CD4-positive, alpha-beta T cell (primary cell): Measurements from ENCODE around the gene SLC26A9. TPM values are rescaled to one million over a fixed set of nuclear protein-coding genes. Genes with fewer than 3 reads are reported as not detected.

Experiments
- ATAC-seq: fragments of 200-7000 bp; cut with Tn5 transposase; one replicate; pipeline ENCODE4 v1.10.0; 2022; ENCODE audit warnings: mild to moderate bottlenecking; ENCODE audit not compliant: poor library complexity
- CTCF ChIA-PET: fragments of 350-600 bp; sonication (Branson Sonifier 250); formaldehyde crosslinking; loops from one replicate; lab custom pipeline; 2021; ENCODE audit warnings: antibody characterized with exemption, inconsistent platforms; lab: Charles Lee
- POLR2A ChIA-PET: fragments of 350-600 bp; sonication (Branson Sonifier 250); formaldehyde crosslinking; loops from one replicate; lab custom pipeline; 2021; ENCODE audit warnings: antibody characterized with exemption, inconsistent platforms; lab: Charles Lee
- DNase-seq, 14 experiments: peaks; one replicate each; pipeline ENCODE4 v3.0.0-alpha.2; 2013 to 2020; ENCODE audit warnings: mixed read lengths in 2 of 14
- H3K27ac ChIP-seq, 2 donors: one replicate each; pipeline versions ENCODE4 v1.5.1 to v1.7.0; 2013; ENCODE audit warnings: low read length in 2 of 2, low read depth in 1 of 2, mild to moderate bottlenecking in 1 of 2
- H3K27me3 ChIP-seq, 2 experiments: 1 replicate in 1 of 2; 2 replicates in 1 of 2; pipeline versions ENCODE4 v1.6.1 to v1.7.0; 2013; ENCODE audit warnings: low read length in 2 of 2, control low read depth in 1 of 2, mild to moderate bottlenecking in 1 of 2, moderate library complexity in 1 of 2; ENCODE audit not compliant: insufficient read depth in 2 of 2, control insufficient read depth in 1 of 2
- H3K36me3 ChIP-seq: one replicate; pipeline ENCODE4 v1.6.1; 2013; ENCODE audit warnings: low read length, control low read depth; ENCODE audit not compliant: insufficient read depth
- H3K4me1 ChIP-seq: one replicate; pipeline ENCODE4 v1.6.1; 2013; ENCODE audit warnings: low read length, control low read depth; ENCODE audit not compliant: insufficient read depth
- H3K4me3 ChIP-seq: one replicate; pipeline ENCODE4 v1.5.1; 2013; ENCODE audit warnings: mild to moderate bottlenecking, low read length, moderate library complexity
- H3K9me3 ChIP-seq, 2 experiments: 1 replicate in 1 of 2; 2 replicates in 1 of 2; pipeline versions ENCODE4 v1.6.1 to v1.7.0; 2013; ENCODE audit warnings: low read length in 2 of 2, mild to moderate bottlenecking in 2 of 2, control low read depth in 1 of 2, moderate library complexity in 1 of 2; ENCODE audit not compliant: control insufficient read depth in 1 of 2, insufficient read depth in 1 of 2
- H3K27ac Mint-ChIP-seq: one replicate; pipeline ENCODE4 v1.8.0; 2020; ENCODE audit warnings: mixed read lengths
- H3K27me3 Mint-ChIP-seq: one replicate; pipeline ENCODE4 v1.8.0; 2021; ENCODE audit warnings: mixed read lengths
- H3K36me3 Mint-ChIP-seq: one replicate; pipeline ENCODE4 v1.8.0; 2021; ENCODE audit warnings: low read depth, mixed read lengths
- H3K4me1 Mint-ChIP-seq: one replicate; pipeline ENCODE4 v1.8.0; 2021; ENCODE audit warnings: low read depth, mixed read lengths
- H3K4me3 Mint-ChIP-seq: one replicate; pipeline ENCODE4 v1.8.0; 2020; ENCODE audit warnings: mild to moderate bottlenecking, mixed read lengths
- H3K9me3 Mint-ChIP-seq: one replicate; pipeline ENCODE4 v1.8.0; 2020; ENCODE audit warnings: mixed read lengths
- CTCF ChIP-seq: fragments of 200-600 bp; IDR thresholded peaks from one replicate; pipeline ENCODE4 v1.8.0; 2022; ENCODE audit warnings: antibody characterized with exemption, mild to moderate bottlenecking
- intact Hi-C, 2 experiments: fragments of 100-400 bp; cut with DNase I in 1 of 2; cut with micrococcal nuclease in 1 of 2; formaldehyde crosslinking; loops; one replicate each; pipeline versions ENCODE4 v1.15.1 to v1.9.0; 2023 to 2025; cut with DNase I, micrococcal nuclease
- total RNA-seq, 174 experiments: library from RNA in 2 of 174; stranded (reverse) in 2 of 174; gene quantifications; one replicate each; pipeline ENCODE4 v1.2.3 and lab custom pipeline; 2021 to 2026

The SLC26A9 gene
- total RNA-seq, 2 experiments from 2014 or later = not detected

- TF ChIP-seq CTCF = no peak
- Mint-ChIP-seq H3K36me3 (no peaks in the 10 kb centered on the region), H3K27ac (no peak overlapping the region), H3K4me1 (no peaks in the 10 kb centered on the region), H3K4me3 (no peak overlapping the region), H3K9me3 (no peaks in the 10 kb centered on the region), H3K27me3 (peaks cover 51% of the 10 kb centered on the region)
- peak in 2 of 14 experiments; percentile 23 to 38 for DNase-seq
- intact Hi-C loops = no loop called here
- Histone ChIP-seq H3K27ac (no peak overlapping the region), H3K9me3 (no peaks in the 10 kb centered on the region), H3K27me3 (peaks cover 2 to 14% of the 10 kb centered on the region in 2 experiments), H3K4me3 (no peak overlapping the region), H3K4me1 (no peaks in the 10 kb centered on the region), H3K36me3 (no peaks in the 10 kb centered on the region)
- ATAC-seq = no peak
- ChIA-PET CTCF (interaction anchor here (1.7 kb wide), 1 partner anchor 43 kb away, joined by 4 read pairs; no protein-coding TSS in a partner anchor), POLR2A (no interaction called here)
Measured at GRCh38 chr1:205933671-205934618, 9.3 kb downstream of the SLC26A9 start.

GRCh38 chr1:205932776-205933175, 10.5 kb downstream of the SLC26A9 start:
- H3K27ac ChIP-seq = no peak overlapping the region
- no peak for ATAC-seq
- no peaks in the 10 kb centered on the region for H3K4me1 ChIP-seq
- no peak for DNase-seq
- H3K9me3 Mint-ChIP-seq = no peaks in the 10 kb centered on the region
- peaks cover 0 to 8% of the 10 kb centered on the region in 2 experiments for H3K27me3 ChIP-seq
- POLR2A ChIA-PET = no interaction called here
- CTCF ChIA-PET = interaction anchor here (1.7 kb wide), 1 partner anchor 45 kb away, joined by 4 read pairs; no protein-coding TSS in a partner anchor
- H3K27ac Mint-ChIP-seq = no peak overlapping the region
- no peaks in the 10 kb centered on the region for H3K36me3 ChIP-seq
- H3K4me1 Mint-ChIP-seq = no peaks in the 10 kb centered on the region
- no peak overlapping the region for H3K4me3 ChIP-seq
- H3K27me3 Mint-ChIP-seq = peaks cover 40% of the 10 kb centered on the region
- no peaks in the 10 kb centered on the region for H3K9me3 ChIP-seq
- H3K36me3 Mint-ChIP-seq = no peaks in the 10 kb centered on the region
- H3K4me3 Mint-ChIP-seq = no peak overlapping the region
- intact Hi-C loops = no loop called here
- TF ChIP-seq CTCF = no peak

- no peak overlapping the region for H3K27ac Mint-ChIP-seq
- ATAC-seq (no peak), DNase-seq (no peak)
- H3K4me3 ChIP-seq = no peak overlapping the region
- no peak overlapping the region for H3K27ac ChIP-seq
- no peak overlapping the region for H3K4me3 Mint-ChIP-seq
- peaks cover 23% of the 10 kb centered on the region for H3K27me3 Mint-ChIP-seq
- CTCF ChIA-PET = no interaction called here
- no peaks in the 10 kb centered on the region for H3K4me1 ChIP-seq
- no peaks in the 10 kb centered on the region for H3K9me3 Mint-ChIP-seq
- peaks cover 0 to 12% of the 10 kb centered on the region in 2 experiments for H3K27me3 ChIP-seq
- TF ChIP-seq CTCF = no peak
- H3K36me3 ChIP-seq = no peaks in the 10 kb centered on the region
- POLR2A ChIA-PET = no interaction called here
- H3K36me3 Mint-ChIP-seq = no peaks in the 10 kb centered on the region
- no peaks in the 10 kb centered on the region for H3K9me3 ChIP-seq
- H3K4me1 Mint-ChIP-seq = no peaks in the 10 kb centered on the region
- intact Hi-C loops = no loop called here
Measured at GRCh38 chr1:205930799-205931281, 12.4 kb downstream of the SLC26A9 start.
